ENCODE data around the gene COL18A1. TPM values are rescaled to one million over a fixed set of nuclear protein-coding genes. Genes with fewer than 3 reads are reported as not detected.
"Not testable (repeated sequence)": the region's sequence is repeated elsewhere in the genome, so short reads cannot be mapped to it uniquely, and the experiment has no call there.

The COL18A1 gene
- total and polyA plus RNA-seq, 10 donors: 35.0 to 208 (median 86.4) TPM

- no peaks in the 10 kb centered on the region for H3K9me3 ChIP-seq
- no peak for TF ChIP-seq POLR2A (IDR thresholded peaks at IDR 0.05)
- DNase-seq: no peak
- H3K4me3 ChIP-seq: no peak overlapping the region
- peaks cover 0 to 20% (median 0%) of the 10 kb centered on the region in 7 donors for H3K27me3 ChIP-seq (replicated peaks in 1 of 7)
- H3K4me1 ChIP-seq: peaks cover 0 to 42% (median 17%) of the 10 kb centered on the region in 6 donors
- H3K36me3 ChIP-seq: no peaks in the 10 kb centered on the region
- intact Hi-C loops (cut with DNase I; ENCODE audit: low total_unique reads): no loop called here
- H3K27ac ChIP-seq: peak overlapping the region in 3 of 8 donors; percentile 83 to 88 (median 87)
- WGBS, 5 donors: 85 to 90% (median 88%) methylated on average over 14 to 15 of the region's 15 CpGs
Observed at GRCh38 chr21:45362077-45362747, 42.8 kb upstream of the COL18A1 start.

- no peak for TF ChIP-seq POLR2A (IDR thresholded peaks at IDR 0.05)
- Histone ChIP-seq H3K27ac (peak overlapping the region in 6 of 8 donors; percentile 22 to 93 (median 85)), H3K36me3 (no peaks in the 10 kb centered on the region), H3K9me3 (no peaks in the 10 kb centered on the region), H3K4me1 (peaks cover 0 to 44% (median 21%) of the 10 kb centered on the region in 6 donors), H3K4me3 (no peak overlapping the region), H3K27me3 (replicated peaks in 1 of 7) (peaks cover 0 to 16% (median 0%) of the 10 kb centered on the region in 7 donors)
- intact Hi-C loops (cut with DNase I; ENCODE audit: low total_unique reads): no loop called here
- DNase-seq: no peak
- 85 to 96% (median 94%) methylated on average over 5 to 14 of the region's 14 CpGs for WGBS, 5 donors
Observed at GRCh38 chr21:45362748-45363145, 42.2 kb upstream of the COL18A1 start.

- intact Hi-C loops (cut with DNase I; ENCODE audit: low total_unique reads); H3K4me3 ChIP-seq; H3K9me3 ChIP-seq; DNase-seq; H3K36me3 ChIP-seq: not testable (repeated sequence)
- 89 to 96% (median 94%) methylated on average over 19 of the region's 19 CpGs for WGBS, 5 donors
- Histone ChIP-seq H3K27ac (peak overlapping the region; percentile 60 to 93 (median 86)), H3K27me3 (replicated peaks in 1 of 7) (peaks cover 0 to 11% (median 0%) of the 10 kb centered on the region in 7 donors), H3K4me1 (peaks cover 0 to 49% (median 24%) of the 10 kb centered on the region in 6 donors)
Observed at GRCh38 chr21:45363272-45363671, 41.7 kb upstream of the COL18A1 start.

- TF ChIP-seq POLR2AphosphoS5 (IDR thresholded peaks at IDR 0.05) (peak; percentile 65 to 79 (median 72)), CTCF (IDR thresholded peaks at IDR 0.05 in 8 of 11, conservative IDR thresholded peaks at IDR 0.05 in 3 of 11) (no peak)
- WGBS, 5 donors: 23 to 41% (median 31%) methylated on average over 16 to 19 of the region's 19 CpGs
- H3K27ac ChIP-seq: peak overlapping the region; percentile 66 to 93 (median 86)
- peaks cover 0 to 49% (median 24%) of the 10 kb centered on the region in 6 donors for H3K4me1 ChIP-seq
- DNase-seq: no peak
- H3K4me3 ChIP-seq: no peak overlapping the region
- H3K36me3 ChIP-seq: no peaks in the 10 kb centered on the region
- intact Hi-C loops (cut with DNase I; ENCODE audit: low total_unique reads): no loop called here
- peaks cover 0 to 11% (median 0%) of the 10 kb centered on the region in 7 donors for H3K27me3 ChIP-seq (replicated peaks in 1 of 7)
- no peaks in the 10 kb centered on the region for H3K9me3 ChIP-seq
Observed at GRCh38 chr21:45363921-45364467, 41.0 kb upstream of the COL18A1 start.

- no peaks in the 10 kb centered on the region for H3K36me3 ChIP-seq
- no peak for DNase-seq
- no peaks in the 10 kb centered on the region for H3K9me3 ChIP-seq
- WGBS, 5 donors: 65 to 79% (median 76%) methylated on average over 25 to 29 of the region's 29 CpGs
- peaks cover 0 to 11% (median 0%) of the 10 kb centered on the region in 7 donors for H3K27me3 ChIP-seq (replicated peaks in 1 of 7)
- H3K4me3 ChIP-seq: no peak overlapping the region
- no peak for TF ChIP-seq POLR2AphosphoS5 (IDR thresholded peaks at IDR 0.05)
- TF ChIP-seq POLR2A (IDR thresholded peaks at IDR 0.05): no peak
- no peak for TF ChIP-seq CTCF (IDR thresholded peaks at IDR 0.05 in 8 of 11, conservative IDR thresholded peaks at IDR 0.05 in 3 of 11)
- intact Hi-C loops (cut with DNase I; ENCODE audit: low total_unique reads): no loop called here
- H3K4me1 ChIP-seq: peaks cover 0 to 49% (median 24%) of the 10 kb centered on the region in 6 donors
- peak overlapping the region; percentile 66 to 93 (median 86) for H3K27ac ChIP-seq
Observed at GRCh38 chr21:45364468-45365185, 40.3 kb upstream of the COL18A1 start.

Measured in spleen (tissue), 11 donors.